ENCODE data around the gene NT5DC2. TPM values are rescaled to one million over a fixed set of nuclear protein-coding genes. Genes with fewer than 3 reads are reported as not detected.

Gene NT5DC2
- total and polyA plus RNA-seq, 2 donors (not counting 1 experiment from before 2014, with no cell fraction given): 20.3 to 61.5 TPM

DNA sequence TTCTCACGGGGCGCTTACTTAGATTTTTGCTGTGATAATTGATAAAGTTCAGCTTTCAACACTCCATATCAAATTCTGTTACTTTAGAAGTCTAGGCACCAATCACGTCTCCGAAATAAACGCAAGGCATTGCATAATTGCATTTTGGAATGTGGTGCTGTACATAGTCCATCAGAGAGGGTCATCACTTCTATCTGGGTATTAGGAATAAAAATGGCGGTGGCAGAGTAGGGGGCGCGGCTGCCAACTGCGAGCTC is 2.4 kb upstream of the NT5DC2 start:
- TF ChIP-seq, protein P1, sequence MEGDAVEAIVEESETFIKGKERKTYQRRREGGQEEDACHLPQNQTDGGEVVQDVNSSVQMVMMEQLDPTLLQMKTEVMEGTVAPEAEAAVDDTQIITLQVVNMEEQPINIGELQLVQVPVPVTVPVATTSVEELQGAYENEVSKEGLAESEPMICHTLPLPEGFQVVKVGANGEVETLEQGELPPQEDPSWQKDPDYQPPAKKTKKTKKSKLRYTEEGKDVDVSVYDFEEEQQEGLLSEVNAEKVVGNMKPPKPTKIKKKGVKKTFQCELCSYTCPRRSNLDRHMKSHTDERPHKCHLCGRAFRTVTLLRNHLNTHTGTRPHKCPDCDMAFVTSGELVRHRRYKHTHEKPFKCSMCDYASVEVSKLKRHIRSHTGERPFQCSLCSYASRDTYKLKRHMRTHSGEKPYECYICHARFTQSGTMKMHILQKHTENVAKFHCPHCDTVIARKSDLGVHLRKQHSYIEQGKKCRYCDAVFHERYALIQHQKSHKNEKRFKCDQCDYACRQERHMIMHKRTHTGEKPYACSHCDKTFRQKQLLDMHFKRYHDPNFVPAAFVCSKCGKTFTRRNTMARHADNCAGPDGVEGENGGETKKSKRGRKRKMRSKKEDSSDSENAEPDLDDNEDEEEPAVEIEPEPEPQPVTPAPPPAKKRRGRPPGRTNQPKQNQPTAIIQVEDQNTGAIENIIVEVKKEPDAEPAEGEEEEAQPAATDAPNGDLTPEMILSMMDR (conservative IDR thresholded peaks at IDR 0.05 in 1 of 2, IDR thresholded peaks at IDR 0.05 in 1 of 2; ENCODE audit: low read depth in 1 of 2, low read length in 2 of 2): no peak
- TF ChIP-seq EZH2 (IDR thresholded peaks at IDR 0.05; ENCODE audit: low read length, missing control alignments): no peak
- no peak for DNase-seq (ENCODE audit: low read depth in 2 of 2)
- peaks cover 11% of the 10 kb centered on the region for H3K4me1 ChIP-seq (ENCODE audit: control insufficient read depth, extremely low read depth, insufficient read depth, low read length)
- H3K27ac ChIP-seq (ENCODE audit: insufficient read depth, low read length): no peak overlapping the region
- peak overlapping the region in 2 of 4 experiments; percentile 19 to 45 for H3K4me3 ChIP-seq (replicated peaks in 1 of 4; ENCODE audit: control extremely low read depth in 1 of 4, insufficient read depth in 1 of 4, low read depth in 3 of 4, low read length in 4 of 4)
- H3K27me3 ChIP-seq (ENCODE audit: control insufficient read depth, insufficient read depth, low read length): no peaks in the 10 kb centered on the region
- H3K79me2 ChIP-seq (ENCODE audit: control insufficient read depth, insufficient read depth, low read length): peaks cover 46% of the 10 kb centered on the region
- no peaks in the 10 kb centered on the region for H3K36me3 ChIP-seq (ENCODE audit: control insufficient read depth, insufficient read depth, low read length)
- no peaks in the 10 kb centered on the region for H3K9me3 ChIP-seq (ENCODE audit: control insufficient read depth, insufficient read depth, low read depth, low read length)
- H4K20me1 ChIP-seq (ENCODE audit: control insufficient read depth, extremely low read depth, insufficient read depth, low read length): no peaks in the 10 kb centered on the region
- H3K4me2 ChIP-seq (ENCODE audit: extremely low read depth, insufficient read depth, low read length): peak overlapping the region; percentile 79
- H3K9ac ChIP-seq (ENCODE audit: insufficient read depth, low read length): no peak overlapping the region
- H2AFZ ChIP-seq (ENCODE audit: low read length): no peak overlapping the region

DNA sequence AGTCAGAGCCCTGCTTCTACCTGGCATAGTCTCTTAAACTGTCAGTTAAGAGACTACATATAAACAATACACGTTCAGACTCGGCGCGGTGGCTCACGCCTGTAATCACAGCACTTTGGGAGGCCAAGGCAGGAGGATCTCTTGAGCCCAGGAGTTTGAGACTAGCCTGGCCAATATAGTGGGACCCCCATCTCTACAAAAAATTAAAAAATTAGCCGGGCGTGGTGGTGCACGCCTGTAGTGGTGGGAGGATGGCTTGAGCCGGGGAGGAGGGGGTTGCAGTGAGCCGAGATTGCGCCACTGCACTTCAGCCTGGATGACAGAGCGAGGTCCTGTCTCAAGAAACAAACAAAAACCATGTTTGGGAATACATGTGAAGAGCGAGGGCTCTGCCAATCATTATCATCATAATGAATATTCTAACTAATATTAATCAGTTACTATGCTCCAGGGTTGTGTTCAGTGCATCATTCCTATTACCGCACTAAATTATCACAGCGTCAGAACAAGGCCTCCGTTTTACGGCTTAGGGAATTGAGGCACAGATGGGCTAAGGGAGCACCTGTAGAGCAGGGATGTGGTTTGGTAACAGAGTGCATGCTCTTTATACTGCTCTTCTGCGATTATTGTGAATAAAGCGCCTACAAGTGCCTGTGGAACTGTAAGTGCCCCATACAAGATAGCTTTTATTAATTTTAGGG is 1.9 kb upstream of the NT5DC2 start:
- TF ChIP-seq, protein P1 (conservative IDR thresholded peaks at IDR 0.05 in 1 of 2, IDR thresholded peaks at IDR 0.05 in 1 of 2; ENCODE audit: low read depth in 1 of 2, low read length in 2 of 2): no peak
- TF ChIP-seq EZH2 (IDR thresholded peaks at IDR 0.05; ENCODE audit: low read length, missing control alignments): no peak
- H2AFZ ChIP-seq (ENCODE audit: low read length): no peak overlapping the region
- no peaks in the 10 kb centered on the region for H3K27me3 ChIP-seq (ENCODE audit: control insufficient read depth, insufficient read depth, low read length)
- H3K4me3 ChIP-seq (replicated peaks in 1 of 4; ENCODE audit: control extremely low read depth in 1 of 4, insufficient read depth in 1 of 4, low read depth in 3 of 4, low read length in 4 of 4): peak overlapping the region in 2 of 4 experiments; percentile 19 to 45
- H3K79me2 ChIP-seq (ENCODE audit: control insufficient read depth, insufficient read depth, low read length): peaks cover 49% of the 10 kb centered on the region
- peaks cover 11% of the 10 kb centered on the region for H3K4me1 ChIP-seq (ENCODE audit: control insufficient read depth, extremely low read depth, insufficient read depth, low read length)
- no peaks in the 10 kb centered on the region for H3K36me3 ChIP-seq (ENCODE audit: control insufficient read depth, insufficient read depth, low read length)
- no peak for DNase-seq (ENCODE audit: low read depth in 2 of 2)
- H3K27ac ChIP-seq (ENCODE audit: insufficient read depth, low read length): no peak overlapping the region
- no peaks in the 10 kb centered on the region for H4K20me1 ChIP-seq (ENCODE audit: control insufficient read depth, extremely low read depth, insufficient read depth, low read length)
- peak overlapping the region; percentile 79 for H3K4me2 ChIP-seq (ENCODE audit: extremely low read depth, insufficient read depth, low read length)
- H3K9ac ChIP-seq (ENCODE audit: insufficient read depth, low read length): no peak overlapping the region
- no peaks in the 10 kb centered on the region for H3K9me3 ChIP-seq (ENCODE audit: control insufficient read depth, insufficient read depth, low read depth, low read length)

DNA sequence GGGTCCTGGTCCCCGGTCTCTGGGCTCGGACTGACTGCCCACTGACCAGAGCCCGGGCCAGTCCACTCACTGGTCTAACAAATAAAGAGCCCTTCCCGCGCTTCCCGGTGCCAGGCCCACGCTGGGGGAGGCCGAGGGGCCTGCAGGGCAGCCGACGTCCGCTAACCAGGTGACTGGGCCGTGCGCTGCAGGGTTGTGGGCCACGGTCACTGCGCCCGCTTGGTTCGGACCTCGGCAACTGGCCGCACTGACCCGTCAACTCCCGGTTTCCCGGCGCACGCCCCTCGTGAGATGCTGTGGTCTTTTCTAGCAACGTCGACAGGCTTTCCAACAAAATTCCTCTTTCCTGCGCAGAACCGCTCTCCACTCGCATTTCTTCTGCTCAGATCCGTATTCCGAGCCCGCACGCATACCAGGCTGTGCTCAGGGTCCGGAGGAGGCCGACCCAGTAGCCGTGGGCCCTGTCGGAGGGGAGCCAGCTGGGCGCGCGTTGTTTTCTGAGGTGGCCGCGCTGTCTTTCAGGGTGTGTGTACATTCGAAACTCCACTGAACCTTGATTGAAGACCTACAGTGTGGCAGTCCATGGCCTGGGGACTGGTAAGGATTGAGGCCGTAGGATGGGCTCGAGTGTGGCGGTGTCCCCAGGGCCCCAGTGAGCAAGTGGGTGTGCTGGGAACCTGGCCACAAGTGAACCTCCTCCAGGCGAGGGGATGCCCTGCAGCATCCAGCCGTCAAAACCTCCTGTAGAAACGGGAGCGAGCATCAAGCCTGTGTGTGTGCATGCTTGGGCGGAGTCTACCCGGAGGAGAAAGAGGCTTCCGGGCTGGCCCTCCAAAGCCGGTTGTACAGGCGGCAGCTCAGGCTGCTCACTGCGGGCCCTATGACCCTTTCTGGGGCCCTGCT is 875 bp upstream of the NT5DC2 start:
- no peak for TF ChIP-seq EZH2 (IDR thresholded peaks at IDR 0.05; ENCODE audit: low read length, missing control alignments)
- TF ChIP-seq, protein P1 (conservative IDR thresholded peaks at IDR 0.05 in 1 of 2, IDR thresholded peaks at IDR 0.05 in 1 of 2; ENCODE audit: low read depth in 1 of 2, low read length in 2 of 2): no peak
- peaks cover 20% of the 10 kb centered on the region for H3K4me1 ChIP-seq (ENCODE audit: control insufficient read depth, extremely low read depth, insufficient read depth, low read length)
- H3K9ac ChIP-seq (ENCODE audit: insufficient read depth, low read length): peak overlapping the region; percentile 64
- peak; percentile 27 to 46 for DNase-seq (ENCODE audit: low read depth in 2 of 2)
- H3K79me2 ChIP-seq (ENCODE audit: control insufficient read depth, insufficient read depth, low read length): peaks cover 48% of the 10 kb centered on the region
- peak overlapping the region; percentile 89 for H3K4me2 ChIP-seq (ENCODE audit: extremely low read depth, insufficient read depth, low read length)
- H3K9me3 ChIP-seq (ENCODE audit: control insufficient read depth, insufficient read depth, low read depth, low read length): no peaks in the 10 kb centered on the region
- H3K27ac ChIP-seq (ENCODE audit: insufficient read depth, low read length): peak overlapping the region; percentile 74
- peak overlapping the region; percentile 37 to 68 (median 61) for H3K4me3 ChIP-seq (replicated peaks in 1 of 4; ENCODE audit: control extremely low read depth in 1 of 4, insufficient read depth in 1 of 4, low read depth in 3 of 4, low read length in 4 of 4)
- no peaks in the 10 kb centered on the region for H4K20me1 ChIP-seq (ENCODE audit: control insufficient read depth, extremely low read depth, insufficient read depth, low read length)
- H2AFZ ChIP-seq (ENCODE audit: low read length): peak overlapping the region; percentile 40
- no peaks in the 10 kb centered on the region for H3K36me3 ChIP-seq (ENCODE audit: control insufficient read depth, insufficient read depth, low read length)
- H3K27me3 ChIP-seq (ENCODE audit: control insufficient read depth, insufficient read depth, low read length): no peaks in the 10 kb centered on the region

Data from fibroblast of lung (primary cell).